ENCODE data around the gene NBEA. TPM values are rescaled to one million over a fixed set of nuclear protein-coding genes. Genes with fewer than 3 reads are reported as not detected.
"Not testable (repeated sequence)": the region's sequence is repeated elsewhere in the genome, so short reads cannot be mapped to it uniquely, and the experiment has no call there.

Gene NBEA
- total RNA-seq, 2 experiments from 2014 or later = 0.12 to 0.23 TPM

- Mint-ChIP-seq H3K36me3 (no peaks in the 10 kb centered on the region), H3K4me3 (no peak overlapping the region), H3K27ac (no peak overlapping the region), H3K27me3 (no peaks in the 10 kb centered on the region), H3K4me1 (no peaks in the 10 kb centered on the region), H3K9me3 (ENCODE audit: low read depth) (no peaks in the 10 kb centered on the region)
- CTCF ChIA-PET = no interaction called here
- ATAC-seq (no peak), DNase-seq (no peak)
Observed at GRCh38 chr13:35631666-35632065, 689.6 kb downstream of the NBEA start.

GRCh38 chr13:35643625-35644024 is 701.6 kb downstream of the NBEA start:
- CTCF ChIA-PET = interaction anchor here (0.6 to 1.3 kb wide), 2 partner anchors 15 to 47 kb away, joined by 3 to 4 read pairs; no protein-coding TSS in a partner anchor
- no peak overlapping the region for H3K27ac Mint-ChIP-seq
- no peak for ATAC-seq

GRCh38 chr13:35646056-35646774 is 704.1 kb downstream of the NBEA start:
- CTCF ChIA-PET = no interaction called here
- H3K36me3 Mint-ChIP-seq = no peaks in the 10 kb centered on the region
- ATAC-seq = no peak

More at GRCh38 chr13:35643625-35644024, 701.6 kb downstream of the NBEA start:
- no peak for DNase-seq
- no peaks in the 10 kb centered on the region for H3K36me3 Mint-ChIP-seq
- no peak overlapping the region for H3K4me3 Mint-ChIP-seq
- no peaks in the 10 kb centered on the region for H3K27me3 Mint-ChIP-seq
- H3K4me1 Mint-ChIP-seq = no peaks in the 10 kb centered on the region
- H3K9me3 Mint-ChIP-seq (ENCODE audit: low read depth) = no peaks in the 10 kb centered on the region

GRCh38 chr13:35648201-35648600 is 706.1 kb downstream of the NBEA start:
- H3K27me3 Mint-ChIP-seq = no peaks in the 10 kb centered on the region
- no peaks in the 10 kb centered on the region for H3K4me1 Mint-ChIP-seq
- CTCF ChIA-PET = no interaction called here

More at GRCh38 chr13:35646056-35646774, 704.1 kb downstream of the NBEA start:
- no peaks in the 10 kb centered on the region for H3K4me1 Mint-ChIP-seq
- no peak overlapping the region for H3K4me3 Mint-ChIP-seq
- no peak overlapping the region for H3K27ac Mint-ChIP-seq
- DNase-seq = no peak
- H3K27me3 Mint-ChIP-seq = no peaks in the 10 kb centered on the region
- H3K9me3 Mint-ChIP-seq (ENCODE audit: low read depth) = no peaks in the 10 kb centered on the region

GRCh38 chr13:35649162-35649561 is 707.1 kb downstream of the NBEA start:
- CTCF ChIA-PET = no interaction called here
- no peak for ATAC-seq
- H3K27ac Mint-ChIP-seq = no peak overlapping the region

More at GRCh38 chr13:35648201-35648600, 706.1 kb downstream of the NBEA start:
- Mint-ChIP-seq H3K9me3 (ENCODE audit: low read depth) (no peaks in the 10 kb centered on the region), H3K4me3 (no peak overlapping the region), H3K27ac (no peak overlapping the region), H3K36me3 (no peaks in the 10 kb centered on the region)
- ATAC-seq (no peak), DNase-seq (no peak)

GRCh38 chr13:35659796-35660195 is 717.7 kb downstream of the NBEA start:
- Mint-ChIP-seq H3K9me3 (ENCODE audit: low read depth) (no peaks in the 10 kb centered on the region), H3K4me1 (no peaks in the 10 kb centered on the region), H3K4me3 (no peak overlapping the region), H3K27ac (no peak overlapping the region), H3K27me3 (no peaks in the 10 kb centered on the region), H3K36me3 (no peaks in the 10 kb centered on the region)
- DNase-seq (no peak), ATAC-seq (no peak)
- CTCF ChIA-PET = no interaction called here

More at GRCh38 chr13:35649162-35649561, 707.1 kb downstream of the NBEA start:
- Mint-ChIP-seq H3K4me3 (no peak overlapping the region), H3K36me3 (no peaks in the 10 kb centered on the region), H3K9me3 (ENCODE audit: low read depth) (no peaks in the 10 kb centered on the region), H3K4me1 (no peaks in the 10 kb centered on the region), H3K27me3 (no peaks in the 10 kb centered on the region)
- DNase-seq = no peak

- CTCF ChIA-PET = no interaction called here
- Mint-ChIP-seq H3K4me1 (no peaks in the 10 kb centered on the region), H3K36me3 (no peaks in the 10 kb centered on the region)
Observed at GRCh38 chr13:35664747-35665146, 722.7 kb downstream of the NBEA start.

GRCh38 chr13:35669321-35669720 is 727.3 kb downstream of the NBEA start:
- DNase-seq = no peak
- Mint-ChIP-seq H3K27ac (no peak overlapping the region), H3K9me3 (ENCODE audit: low read depth) (peaks cover 2% of the 10 kb centered on the region), H3K4me3 (no peak overlapping the region), H3K36me3 (no peaks in the 10 kb centered on the region), H3K27me3 (no peaks in the 10 kb centered on the region), H3K4me1 (no peaks in the 10 kb centered on the region)
- no peak for ATAC-seq
- CTCF ChIA-PET = no interaction called here

More at GRCh38 chr13:35664747-35665146, 722.7 kb downstream of the NBEA start:
- ATAC-seq = no peak
- Mint-ChIP-seq H3K4me3 (no peak overlapping the region), H3K9me3 (ENCODE audit: low read depth) (peaks cover 2% of the 10 kb centered on the region), H3K27me3 (no peaks in the 10 kb centered on the region), H3K27ac (no peak overlapping the region)
- DNase-seq = no peak

- Mint-ChIP-seq H3K4me3 (no peak overlapping the region), H3K27ac (no peak overlapping the region), H3K36me3 (no peaks in the 10 kb centered on the region), H3K4me1 (no peaks in the 10 kb centered on the region), H3K9me3 (ENCODE audit: low read depth) (peaks cover 2% of the 10 kb centered on the region), H3K27me3 (no peaks in the 10 kb centered on the region)
- DNase-seq (no peak), ATAC-seq (no peak)
- CTCF ChIA-PET = no interaction called here
Observed at GRCh38 chr13:35672611-35673010, 730.5 kb downstream of the NBEA start.

GRCh38 chr13:35675651-35676050 is 733.6 kb downstream of the NBEA start:
- H3K4me3 Mint-ChIP-seq = no peak overlapping the region
- ATAC-seq (no peak), DNase-seq (no peak)
- H3K4me1 Mint-ChIP-seq = no peaks in the 10 kb centered on the region
- CTCF ChIA-PET = no interaction called here
- H3K36me3 Mint-ChIP-seq = no peaks in the 10 kb centered on the region
- H3K27ac Mint-ChIP-seq = no peak overlapping the region
- no peaks in the 10 kb centered on the region for H3K27me3 Mint-ChIP-seq
- no peaks in the 10 kb centered on the region for H3K9me3 Mint-ChIP-seq (ENCODE audit: low read depth)

GRCh38 chr13:35677863-35678262 is 735.8 kb downstream of the NBEA start:
- DNase-seq; CTCF ChIA-PET; H3K27ac Mint-ChIP-seq; H3K27me3 Mint-ChIP-seq; ATAC-seq; H3K4me3 Mint-ChIP-seq; H3K4me1 Mint-ChIP-seq; H3K36me3 Mint-ChIP-seq; H3K9me3 Mint-ChIP-seq (ENCODE audit: low read depth): not testable (repeated sequence)

- no peak for DNase-seq
- ATAC-seq = no peak
- Mint-ChIP-seq H3K27ac (no peak overlapping the region), H3K27me3 (no peaks in the 10 kb centered on the region), H3K9me3 (ENCODE audit: low read depth) (no peaks in the 10 kb centered on the region), H3K4me1 (no peaks in the 10 kb centered on the region), H3K36me3 (no peaks in the 10 kb centered on the region), H3K4me3 (no peak overlapping the region)
- CTCF ChIA-PET = no interaction called here
Observed at GRCh38 chr13:35681685-35682084, 739.6 kb downstream of the NBEA start.

GRCh38 chr13:35684432-35684831 is 742.4 kb downstream of the NBEA start:
- H3K27me3 Mint-ChIP-seq = no peaks in the 10 kb centered on the region
- H3K27ac Mint-ChIP-seq = no peak overlapping the region
- DNase-seq (no peak), ATAC-seq (no peak)
- CTCF ChIA-PET = no interaction called here
- no peak overlapping the region for H3K4me3 Mint-ChIP-seq
- no peaks in the 10 kb centered on the region for H3K9me3 Mint-ChIP-seq (ENCODE audit: low read depth)
- no peaks in the 10 kb centered on the region for H3K4me1 Mint-ChIP-seq
- no peaks in the 10 kb centered on the region for H3K36me3 Mint-ChIP-seq

GRCh38 chr13:35687336-35687735 is 745.3 kb downstream of the NBEA start:
- no peak overlapping the region for H3K4me3 Mint-ChIP-seq
- CTCF ChIA-PET = no interaction called here
- ATAC-seq = no peak
- no peak overlapping the region for H3K27ac Mint-ChIP-seq
- H3K9me3 Mint-ChIP-seq (ENCODE audit: low read depth) = no peaks in the 10 kb centered on the region
- H3K4me1 Mint-ChIP-seq = no peaks in the 10 kb centered on the region
- DNase-seq = no peak
- H3K27me3 Mint-ChIP-seq = no peaks in the 10 kb centered on the region
- H3K36me3 Mint-ChIP-seq = no peaks in the 10 kb centered on the region
